Kidney glomerular epithelial cell (primary cell): ENCODE results near the gene ITGA3.
A peak's percentile ranks its signal among the peaks of the same experiment; 100 is the strongest.
"Not testable (repeated sequence)": the region's sequence is repeated elsewhere in the genome, so short reads cannot be mapped to it uniquely, and the experiment has no call there.

Source experiments
- DNase-seq: peaks from one replicate; lab custom pipeline; 2025; lab: John Stamatoyannopoulos, UW

Gene ITGA3

DNA sequence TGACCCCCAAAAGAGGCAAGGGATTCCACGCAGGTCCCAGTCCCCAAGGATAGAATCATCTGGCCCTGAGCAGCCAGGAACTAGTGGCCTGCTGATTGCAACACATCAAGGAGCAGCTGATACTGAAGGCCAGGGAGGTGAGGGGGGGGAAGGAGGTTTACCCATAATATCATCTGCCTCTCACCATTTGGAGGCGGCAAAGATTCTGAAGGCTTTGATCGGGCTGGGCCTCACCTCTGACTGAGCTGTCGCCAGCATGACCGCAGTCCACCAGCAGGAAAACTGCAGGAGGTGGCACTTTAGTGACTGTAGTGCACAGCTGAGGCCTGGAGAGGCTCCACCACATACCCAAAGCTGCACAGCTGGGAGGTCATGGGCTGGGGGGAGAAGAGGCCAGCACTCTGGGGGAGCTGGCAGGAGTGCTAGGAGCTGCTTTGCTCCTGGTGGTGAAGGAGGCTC lies 20.5 kb upstream of the ITGA3 start:
- no peak for DNase-seq

DNA sequence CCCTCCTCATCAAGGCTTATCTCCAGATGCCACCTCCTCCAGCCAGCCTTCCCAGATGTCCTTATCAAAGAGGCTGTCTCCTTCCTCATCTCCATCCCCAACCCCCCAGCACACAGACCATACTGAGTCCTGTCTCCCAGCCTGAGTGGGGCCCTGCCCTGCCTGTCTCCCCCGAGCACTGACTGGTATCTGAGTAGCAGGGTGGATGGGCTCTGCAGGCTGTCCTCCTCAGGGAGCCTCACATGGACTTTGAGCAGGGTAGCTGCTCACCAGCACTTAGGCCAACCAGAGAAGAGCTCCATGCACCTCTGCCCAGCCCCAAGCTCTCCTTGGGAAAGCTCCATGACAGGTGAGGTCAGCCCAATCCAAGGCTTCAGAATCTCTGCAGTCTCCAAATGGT lies 20.0 kb upstream of the ITGA3 start:
- no peak for DNase-seq

- no peak for DNase-seq
Observed at GRCh38 chr17:50036455-50037261, 19.3 kb upstream of the ITGA3 start.

- DNase-seq, result peak; percentile 73
Observed at GRCh38 chr17:50037321-50038107, 18.4 kb upstream of the ITGA3 start.

DNA sequence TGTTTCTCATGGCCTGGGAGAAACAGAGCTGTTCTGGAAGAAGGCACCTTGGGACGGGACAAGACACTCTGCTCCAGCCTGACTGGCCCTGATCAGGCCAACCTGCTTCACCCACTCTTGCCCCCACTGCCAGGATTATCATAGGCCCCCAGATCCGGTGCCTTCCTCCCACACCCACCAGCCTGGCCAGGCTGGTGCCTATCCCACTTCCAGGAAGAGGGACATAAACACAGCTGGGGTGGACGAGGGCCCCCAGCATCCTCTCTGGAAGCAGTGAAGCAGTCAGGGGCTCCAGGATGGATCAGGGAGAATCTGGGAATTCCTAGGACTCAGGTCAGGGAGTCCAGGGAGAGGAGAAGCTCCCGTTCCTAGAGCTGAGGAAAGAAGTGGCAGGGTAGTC lies 16.9 kb upstream of the ITGA3 start:
- no peak for DNase-seq

DNA sequence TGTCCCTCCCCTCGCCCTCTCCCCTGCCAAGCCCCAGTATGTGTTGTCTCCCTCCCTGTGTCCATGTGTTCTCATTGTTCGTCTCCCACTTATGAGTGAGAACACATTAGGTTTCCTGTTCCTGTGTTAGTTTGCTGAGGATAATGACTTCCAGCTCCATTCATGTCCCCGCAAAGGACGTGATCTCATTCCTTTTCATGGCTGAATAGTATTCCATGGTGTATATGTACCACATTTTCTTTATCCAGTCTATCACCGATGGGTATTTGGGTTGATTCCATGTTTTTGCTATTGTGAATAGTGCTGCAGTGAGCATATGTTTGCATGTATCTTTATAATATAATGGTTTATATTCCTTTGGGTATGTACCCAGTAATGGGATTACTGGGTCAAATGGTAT lies 15.4 kb upstream of the ITGA3 start:
- not testable (repeated sequence) for DNase-seq

DNA sequence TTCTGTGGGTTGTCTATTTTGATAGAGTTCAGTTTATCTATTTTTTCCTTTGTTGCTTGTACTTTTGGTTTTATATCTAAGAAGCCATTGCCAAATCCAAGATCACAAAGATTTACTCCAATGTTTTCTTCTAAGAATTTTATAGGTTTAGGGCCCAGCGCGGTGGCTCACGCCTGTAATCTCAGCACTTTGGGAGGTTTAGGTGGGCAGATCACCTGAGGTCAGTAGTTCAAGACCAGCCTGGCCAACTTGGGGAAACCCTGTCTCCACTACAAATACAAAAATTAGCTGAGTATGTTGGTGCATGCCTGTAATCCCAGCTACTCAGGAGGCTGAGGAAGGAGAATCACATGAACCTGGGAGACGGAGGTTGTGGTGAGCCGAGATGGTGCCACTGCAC lies 13.7 kb upstream of the ITGA3 start:
- DNase-seq, result no peak

GRCh38 chr17:50043290-50044148 lies 12.4 kb upstream of the ITGA3 start:
- DNase-seq, result peak; percentile 84

DNA sequence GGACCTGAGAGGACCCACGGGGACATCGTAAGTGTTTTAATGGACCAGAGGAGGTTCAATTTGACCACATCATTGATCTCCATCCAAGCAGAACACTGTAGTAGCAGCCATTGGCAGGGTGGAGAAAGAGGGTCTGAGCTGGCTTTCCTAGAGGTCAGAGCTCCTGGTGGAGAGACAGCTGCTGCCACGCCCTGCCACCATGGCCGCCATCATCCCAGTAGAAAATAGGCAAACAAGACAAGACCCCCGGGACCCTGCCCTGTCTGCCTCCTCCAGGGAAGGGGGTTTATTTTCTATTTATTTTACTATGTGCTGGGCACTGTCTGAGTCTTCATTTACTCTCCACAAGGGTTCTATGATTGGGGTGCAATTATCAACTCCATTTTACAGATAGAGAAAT lies 11.4 kb upstream of the ITGA3 start:
- DNase-seq, result no peak

GRCh38 chr17:50045154-50045553 lies 10.8 kb upstream of the ITGA3 start:
- DNase-seq, result no peak

DNA sequence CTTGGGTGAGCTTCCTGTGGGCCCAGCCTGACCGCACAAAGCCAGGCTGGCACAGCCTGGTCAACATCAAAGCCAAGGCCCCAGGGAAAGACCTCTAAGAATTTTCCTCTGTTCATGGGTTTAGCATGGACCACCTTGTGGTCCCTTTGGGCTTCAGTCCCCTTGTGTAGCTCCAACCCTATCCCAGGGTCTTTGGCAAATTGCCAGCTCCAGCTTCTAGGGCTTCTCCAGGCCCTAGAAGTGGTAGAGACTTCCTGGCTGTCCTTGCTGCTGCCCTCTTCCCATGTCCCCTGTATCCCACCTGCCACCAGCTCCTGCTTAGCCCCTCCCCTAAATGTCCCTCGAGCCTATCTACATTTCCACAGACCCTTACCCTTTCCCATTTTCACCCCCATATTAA lies 9.7 kb upstream of the ITGA3 start:
- DNase-seq, result no peak

DNA sequence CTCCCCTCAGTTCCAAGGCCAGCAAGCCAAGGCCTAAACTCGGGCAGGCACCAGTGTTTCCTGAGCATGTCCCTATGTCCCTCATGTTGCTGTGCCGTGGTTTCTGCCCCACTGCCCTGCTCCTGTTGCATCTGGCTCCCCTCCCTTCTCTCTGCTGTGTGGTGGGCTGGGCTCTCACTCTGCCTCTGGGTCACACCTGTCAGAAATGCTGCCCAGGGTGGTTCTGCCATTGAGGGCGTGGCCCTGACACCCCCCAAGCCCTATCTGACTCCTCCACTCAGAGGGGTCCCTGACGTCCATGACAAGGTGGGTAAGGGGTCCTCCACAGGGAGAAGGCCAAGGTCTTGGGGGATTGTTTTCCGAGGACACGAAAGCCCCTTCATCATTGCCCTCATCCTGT lies 9.2 kb upstream of the ITGA3 start:
- DNase-seq, result no peak

DNA sequence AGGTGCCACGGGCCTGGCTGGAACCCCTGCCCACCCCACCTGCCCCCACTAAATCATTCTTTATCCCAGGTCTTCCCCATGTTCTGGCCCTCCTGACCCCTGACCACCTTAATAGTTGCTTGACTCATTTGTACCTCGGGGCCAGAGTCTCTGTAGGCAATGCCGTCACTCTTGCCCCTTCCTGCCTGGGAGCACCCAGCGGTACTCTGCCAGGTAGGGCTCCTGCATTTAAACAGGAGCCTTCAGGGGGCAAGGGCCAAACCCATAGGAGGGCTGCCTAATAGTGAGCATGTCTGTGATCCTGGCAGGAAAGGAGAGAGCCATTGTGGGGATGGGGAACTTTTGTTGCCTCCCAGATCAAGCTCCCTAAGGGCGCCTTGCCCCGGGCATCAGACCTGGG lies 8.8 kb upstream of the ITGA3 start:
- no peak for DNase-seq

GRCh38 chr17:50047488-50048126 lies 8.3 kb upstream of the ITGA3 start:
- DNase-seq, result peak; percentile 96

DNA sequence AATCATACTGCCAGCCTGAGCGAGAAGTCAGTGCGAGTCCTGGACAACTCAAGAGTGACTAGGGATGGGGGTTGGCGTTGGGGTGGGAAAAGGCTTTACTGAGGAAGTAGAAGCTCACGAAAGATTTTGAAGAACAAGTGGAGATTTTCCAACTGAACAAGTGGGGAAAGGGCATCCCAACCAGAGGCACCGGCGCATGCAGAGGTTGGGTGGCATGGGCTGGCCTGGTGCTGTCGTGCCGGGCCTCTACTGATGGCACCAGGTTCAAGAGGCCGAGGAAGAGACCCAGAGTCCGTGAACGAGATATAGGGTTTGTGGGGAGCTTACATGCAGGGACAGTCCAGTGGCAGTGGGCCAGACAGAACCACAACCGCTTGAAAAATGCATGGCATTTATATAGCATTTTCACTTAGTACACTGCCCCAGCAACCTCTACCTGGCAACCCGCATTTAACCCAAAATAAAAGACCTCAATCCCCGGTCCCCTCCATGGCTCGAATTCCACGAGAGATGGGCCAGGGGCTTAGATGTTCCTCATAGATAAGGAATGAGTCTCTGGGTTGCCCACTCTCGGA lies 7.7 kb upstream of the ITGA3 start:
- no peak for DNase-seq

DNA sequence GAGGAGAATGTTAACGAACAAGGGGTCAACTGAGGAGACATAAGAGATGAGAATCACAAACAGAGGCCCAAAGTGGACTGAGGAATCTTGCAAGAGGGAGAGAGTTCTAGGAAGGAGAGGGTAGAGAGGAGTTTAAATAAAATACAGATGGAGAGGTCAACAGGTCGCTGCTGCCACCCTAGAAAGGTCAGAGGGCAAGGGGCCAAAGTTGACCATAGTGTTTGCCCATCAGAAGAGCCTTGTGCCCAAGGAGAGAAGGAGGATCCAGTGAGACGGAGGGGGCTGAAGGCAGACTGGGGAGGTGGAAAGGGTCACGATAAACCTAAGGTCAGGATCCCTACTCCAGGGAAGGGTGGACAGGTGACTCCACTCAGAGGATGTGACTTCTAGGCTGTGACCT lies 6.9 kb upstream of the ITGA3 start:
- DNase-seq, result no peak

GRCh38 chr17:50049636-50050035 lies 6.3 kb upstream of the ITGA3 start:
- DNase-seq, result no peak

DNA sequence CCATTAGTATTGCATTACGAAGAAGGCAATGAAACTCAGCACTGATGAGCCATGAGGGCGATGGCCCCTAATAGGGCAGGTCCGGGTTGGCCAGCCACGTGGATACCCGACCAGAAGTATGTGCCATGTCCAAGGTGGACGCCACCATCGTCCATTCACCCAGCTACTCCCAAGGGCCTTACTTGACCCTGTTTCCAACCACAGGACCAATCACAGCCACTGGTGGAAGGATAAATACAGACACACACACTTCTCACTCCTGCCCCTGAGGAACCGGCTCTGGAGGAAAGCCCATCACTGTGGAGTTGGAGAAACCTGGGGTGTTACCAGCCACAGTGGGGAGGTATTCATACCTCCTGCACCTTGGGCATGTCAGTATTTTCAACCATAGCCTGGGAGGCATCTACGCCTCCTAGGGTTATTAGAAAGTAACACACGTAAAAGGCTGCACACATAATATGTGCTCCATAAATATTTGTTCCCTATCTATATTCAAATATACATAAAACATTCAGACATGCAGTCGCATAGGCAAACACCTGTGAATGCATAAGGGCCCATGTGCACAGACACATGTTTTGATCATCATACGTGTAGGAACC lies 5.4 kb upstream of the ITGA3 start:
- peak; percentile 79 for DNase-seq

DNA sequence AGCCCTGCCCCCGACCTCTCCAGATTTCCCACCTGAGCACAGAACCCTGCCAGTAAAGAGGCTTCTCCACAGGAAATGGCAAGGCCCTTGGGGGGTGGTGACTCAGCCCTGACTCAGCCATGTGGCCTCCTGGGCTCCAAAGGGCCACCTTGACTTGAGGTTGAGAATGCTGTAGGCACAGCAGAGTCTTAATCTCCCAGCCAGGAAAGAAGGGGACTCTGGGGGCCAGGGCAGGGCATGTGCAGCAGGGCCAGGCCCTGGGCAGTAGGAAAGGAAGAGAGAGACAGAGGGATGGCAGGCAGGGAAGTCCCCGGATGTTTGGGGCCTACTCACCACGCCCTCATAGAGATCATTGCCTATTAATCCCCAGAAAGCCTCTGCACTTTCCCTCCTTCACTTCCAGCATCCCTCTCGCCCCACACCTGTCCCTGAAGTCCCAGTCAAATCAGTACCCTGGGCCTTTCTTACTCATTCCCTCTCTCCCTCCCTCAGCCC lies 4.8 kb upstream of the ITGA3 start:
- peak; percentile 88 for DNase-seq

- no peak for DNase-seq
Observed at GRCh38 chr17:50051606-50052005, 4.3 kb upstream of the ITGA3 start.

DNA sequence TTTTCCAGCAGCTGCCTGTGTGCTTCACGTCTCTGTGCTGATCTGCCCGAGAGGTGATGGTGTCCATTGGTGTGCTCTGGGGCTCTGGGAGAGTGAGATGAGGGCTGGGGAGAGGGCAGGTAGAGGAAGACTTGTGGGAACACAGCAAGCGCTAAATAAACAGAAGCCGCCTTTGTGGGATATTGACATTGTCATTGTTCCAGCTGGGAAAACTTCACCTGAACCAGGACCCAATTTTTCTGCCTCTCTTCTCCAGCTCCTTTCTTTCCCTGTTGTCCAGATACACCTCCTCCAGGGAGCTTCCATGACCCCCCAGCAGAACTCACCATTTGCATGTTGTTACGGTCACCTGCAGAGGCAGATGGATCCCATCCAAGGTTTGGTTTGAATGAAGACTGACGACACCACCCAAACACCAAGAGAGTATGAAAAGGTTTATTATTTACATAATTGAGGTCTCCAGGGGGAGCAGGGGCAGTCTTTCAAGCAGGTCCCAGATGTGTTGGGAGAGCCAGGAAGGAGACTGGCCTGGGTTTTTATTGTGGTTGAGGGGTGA lies 3.6 kb upstream of the ITGA3 start:
- DNase-seq, result peak; percentile 34
